GM10266 (cell line): ENCODE results near the gene NCAPG2.
"Not testable (repeated sequence)": the region's sequence is repeated elsewhere in the genome, so short reads cannot be mapped to it uniquely, and the experiment has no call there.

ENCODE experiments used
- DNase-seq: peaks from one replicate; pipeline ENCODE4 v3.0.0; 2012; ENCODE audit errors: extremely low spot score
- CTCF ChIP-seq: IDR thresholded peaks from 2 replicates; pipeline ENCODE4 v1.5.1; 2012; ENCODE audit warnings: mild to moderate bottlenecking, low read depth; ENCODE audit not compliant: control insufficient read depth, insufficient read depth; ENCODE audit errors: missing control alignments

Gene NCAPG2

GRCh38 chr7:158672975-158673374, 31.6 kb downstream of the NCAPG2 start:
- no peak for DNase-seq

GRCh38 chr7:158668086-158668485, 36.5 kb downstream of the NCAPG2 start:
- DNase-seq: not testable (repeated sequence)

More at GRCh38 chr7:158672975-158673374, 31.6 kb downstream of the NCAPG2 start:
- no peak for TF ChIP-seq CTCF

GRCh38 chr7:158666966-158667678, 37.5 kb downstream of the NCAPG2 start:
- not testable (repeated sequence) for DNase-seq

- no peak for DNase-seq
- TF ChIP-seq CTCF: no peak
Measured at GRCh38 chr7:158666401-158666800, 38.2 kb downstream of the NCAPG2 start.

GRCh38 chr7:158664406-158664805, 40.2 kb downstream of the NCAPG2 start:
- no peak for TF ChIP-seq CTCF
- no peak for DNase-seq

- no peak for TF ChIP-seq CTCF
- no peak for DNase-seq
Measured at GRCh38 chr7:158663428-158663741, 41.2 kb downstream of the NCAPG2 start.

- no peak for DNase-seq
- TF ChIP-seq CTCF: no peak
Measured at GRCh38 chr7:158662610-158663427, 41.8 kb downstream of the NCAPG2 start.

GRCh38 chr7:158658475-158658874, 46.1 kb downstream of the NCAPG2 start:
- TF ChIP-seq CTCF: no peak
- DNase-seq: no peak
